Esophagus (tissue), 2 donors: Measurements from ENCODE around the gene LAD1. TPM values are rescaled to one million over a fixed set of nuclear protein-coding genes. Genes with fewer than 3 reads are reported as not detected.
A peak's percentile ranks its signal among the peaks of the same experiment; 100 is the strongest.

Experiments used
- H3K27ac ChIP-seq, 2 donors: one replicate each; pipeline ENCODE4 v1.5.1; 2013; ENCODE audit warnings: low read depth in 2 of 2, mild to moderate bottlenecking in 2 of 2, inconsistent platforms in 1 of 2, low read length in 1 of 2, moderate library complexity in 1 of 2
- H3K27me3 ChIP-seq, 2 donors: one replicate each; pipeline ENCODE4 v1.6.1; 2013; ENCODE audit warnings: low read length in 2 of 2, control low read depth in 1 of 2, mild to moderate bottlenecking in 1 of 2; ENCODE audit not compliant: insufficient read depth in 2 of 2, control insufficient read depth in 1 of 2
- H3K36me3 ChIP-seq, 2 donors: one replicate each; pipeline ENCODE4 v1.6.1; 2013; ENCODE audit warnings: low read length in 1 of 2; ENCODE audit not compliant: control insufficient read depth in 2 of 2, insufficient read depth in 2 of 2
- H3K4me1 ChIP-seq, 2 donors: one replicate each; pipeline ENCODE4 v1.6.1; 2013; ENCODE audit warnings: low read length in 1 of 2; ENCODE audit not compliant: control insufficient read depth in 2 of 2, insufficient read depth in 2 of 2
- H3K4me3 ChIP-seq, 2 donors: one replicate each; pipeline ENCODE4 v1.5.1; 2013; ENCODE audit warnings: low read length in 2 of 2, mild to moderate bottlenecking in 2 of 2, low read depth in 1 of 2, moderate library complexity in 1 of 2
- H3K9me3 ChIP-seq, 2 donors: one replicate each; pipeline ENCODE4 v1.6.1; 2013; ENCODE audit warnings: mild to moderate bottlenecking in 2 of 2, low read depth in 1 of 2, low read length in 1 of 2, moderate library complexity in 1 of 2; ENCODE audit not compliant: control insufficient read depth in 2 of 2, insufficient read depth in 1 of 2
- WGBS, 2 donors: extraction: QIAGEN DNeasy Blood & Tissue Kit; methylation state at CpG; one replicate each; pipeline ENCODE4 v1.1.7; 2013; 5-methylcytosine and 5-hydroxymethylcytosine counted together
- polyA plus RNA-seq, 2 donors: library from polyadenylated mRNA; stranded (reverse); fragments of 200-250 nt; gene quantifications; one replicate each; pipeline ENCODE4 v1.2.3, GENCODE V29; 2013
- donor health status: healthy with polysubstance abuse.
- donor health status: Bipolar disorder and iron deficiency.

Gene LAD1, protein sequence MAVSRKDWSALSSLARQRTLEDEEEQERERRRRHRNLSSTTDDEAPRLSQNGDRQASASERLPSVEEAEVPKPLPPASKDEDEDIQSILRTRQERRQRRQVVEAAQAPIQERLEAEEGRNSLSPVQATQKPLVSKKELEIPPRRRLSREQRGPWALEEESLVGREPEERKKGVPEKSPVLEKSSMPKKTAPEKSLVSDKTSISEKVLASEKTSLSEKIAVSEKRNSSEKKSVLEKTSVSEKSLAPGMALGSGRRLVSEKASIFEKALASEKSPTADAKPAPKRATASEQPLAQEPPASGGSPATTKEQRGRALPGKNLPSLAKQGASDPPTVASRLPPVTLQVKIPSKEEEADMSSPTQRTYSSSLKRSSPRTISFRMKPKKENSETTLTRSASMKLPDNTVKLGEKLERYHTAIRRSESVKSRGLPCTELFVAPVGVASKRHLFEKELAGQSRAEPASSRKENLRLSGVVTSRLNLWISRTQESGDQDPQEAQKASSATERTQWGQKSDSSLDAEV
- polyA plus RNA-seq: 100 to 1,000 TPM; 275 to 286 TPM

DNA sequence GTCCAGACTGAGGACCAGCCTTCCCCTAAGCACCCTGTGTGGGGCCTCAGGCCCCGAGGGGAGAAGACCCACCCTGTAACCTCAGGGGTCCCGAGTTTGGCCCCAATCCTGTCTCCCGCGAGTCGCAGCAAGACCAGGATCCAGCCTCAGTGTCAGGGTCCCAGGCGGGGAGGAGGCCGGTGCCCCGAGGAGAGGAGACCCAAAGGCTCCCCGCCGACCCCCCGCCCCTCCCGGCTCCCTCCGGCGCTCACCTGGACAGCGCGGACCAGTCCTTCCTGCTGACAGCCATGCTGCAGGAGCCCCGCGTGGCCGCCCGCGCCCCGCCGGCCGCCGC lies at the start of gene LAD1:
LAD1 (minus strand) TSS at position 307 of the 334 bp plus-strand sequence; CDS start at position 289, 18 bp downstream.
- no peaks in the 10 kb centered on the region for H3K9me3 ChIP-seq
- no peaks in the 10 kb centered on the region for H3K27me3 ChIP-seq
- H3K36me3 ChIP-seq: no peaks in the 10 kb centered on the region
- peak within 1 kb of the TSS; percentile 75 for H3K4me3 ChIP-seq
- H3K27ac ChIP-seq: peak within 1 kb of the TSS; percentile 87 to 96
- WGBS, 2 donors: 8 to 12% methylated on average over 21 to 25 of the region's 25 CpGs
- peaks cover 0 to 25% of the 10 kb centered on the region in 2 donors for H3K4me1 ChIP-seq

DNA sequence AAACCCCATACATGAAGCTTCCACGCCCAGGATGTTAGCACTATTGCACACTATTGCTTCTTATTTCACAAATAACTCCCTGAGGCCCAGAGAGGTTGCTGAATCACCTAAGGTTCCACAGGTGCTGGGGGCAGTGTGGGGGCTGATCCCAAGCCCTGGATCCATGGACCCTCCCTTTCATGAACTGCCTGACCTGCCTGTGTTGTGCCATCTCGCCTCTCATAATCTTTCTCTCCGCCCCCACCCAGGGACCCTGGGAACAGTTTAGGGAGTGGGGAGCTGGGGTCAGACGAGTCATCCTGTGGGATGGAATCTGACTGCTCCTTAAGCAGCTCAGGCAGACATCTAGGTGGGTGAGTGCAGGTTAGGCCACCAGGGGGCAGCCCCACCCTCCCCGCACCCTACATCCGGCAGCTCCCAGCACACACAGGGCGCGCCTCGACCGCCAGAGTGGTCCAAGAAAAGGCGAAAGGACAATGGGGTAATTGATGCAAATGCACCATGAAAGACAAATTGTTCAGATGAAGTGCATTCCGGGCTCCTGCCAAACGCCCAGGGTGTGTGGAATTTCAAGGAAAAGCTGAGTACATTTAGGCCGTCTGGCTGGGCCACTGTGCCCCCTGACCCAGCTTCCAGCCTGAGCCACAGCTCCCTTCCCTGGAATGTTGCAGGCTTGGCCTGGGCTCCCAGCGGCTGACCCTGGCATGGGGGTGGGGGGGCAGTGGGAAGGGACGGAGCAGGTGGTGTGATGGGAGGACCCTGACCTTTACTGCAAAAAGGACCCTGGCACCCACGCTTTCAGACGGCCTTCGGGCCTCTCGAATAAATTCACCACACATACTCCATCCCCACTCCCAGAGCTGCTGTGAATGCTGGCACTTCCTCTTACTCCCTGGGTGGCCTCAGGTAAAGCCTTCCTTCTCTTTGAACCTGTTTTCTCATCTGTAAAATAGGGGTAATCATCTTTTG lies 49.1 kb upstream of the LAD1 start:
- Histone ChIP-seq H3K27ac (no peak overlapping the region), H3K9me3 (no peaks in the 10 kb centered on the region), H3K36me3 (no peaks in the 10 kb centered on the region), H3K27me3 (no peaks in the 10 kb centered on the region), H3K4me1 (peaks cover 0 to 3% of the 10 kb centered on the region in 2 donors), H3K4me3 (no peak overlapping the region)
- 28 to 29% methylated on average over 19 to 20 of the region's 20 CpGs for WGBS, 2 donors

DNA sequence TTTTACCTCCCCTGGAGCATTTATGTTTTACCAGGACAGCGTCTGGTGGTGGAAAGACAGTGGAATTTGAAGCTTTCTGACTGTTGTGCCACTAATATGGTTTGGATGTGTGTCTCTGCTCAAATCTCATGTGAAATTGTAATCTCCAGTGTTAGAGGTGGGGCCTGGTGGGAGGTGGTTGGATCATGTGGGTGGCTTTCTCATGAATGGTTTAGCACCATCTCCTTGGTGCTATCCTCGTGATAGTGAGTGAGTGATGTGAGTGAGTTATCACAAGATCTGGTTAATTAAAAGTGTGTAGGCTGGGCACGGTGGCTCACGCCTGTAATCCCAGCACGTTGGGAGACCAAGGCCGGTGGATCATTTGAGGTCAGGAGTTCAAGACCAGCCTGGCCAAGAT lies 46.2 kb upstream of the LAD1 start:
- H3K36me3 ChIP-seq: no peaks in the 10 kb centered on the region
- H3K27ac ChIP-seq: no peak overlapping the region
- H3K27me3 ChIP-seq: no peaks in the 10 kb centered on the region
- peaks cover 0 to 3% of the 10 kb centered on the region in 2 donors for H3K4me1 ChIP-seq
- no peak overlapping the region for H3K4me3 ChIP-seq
- WGBS, 2 donors: 89 to 91% methylated on average over 6 of the region's 6 CpGs
- H3K9me3 ChIP-seq: no peaks in the 10 kb centered on the region

DNA sequence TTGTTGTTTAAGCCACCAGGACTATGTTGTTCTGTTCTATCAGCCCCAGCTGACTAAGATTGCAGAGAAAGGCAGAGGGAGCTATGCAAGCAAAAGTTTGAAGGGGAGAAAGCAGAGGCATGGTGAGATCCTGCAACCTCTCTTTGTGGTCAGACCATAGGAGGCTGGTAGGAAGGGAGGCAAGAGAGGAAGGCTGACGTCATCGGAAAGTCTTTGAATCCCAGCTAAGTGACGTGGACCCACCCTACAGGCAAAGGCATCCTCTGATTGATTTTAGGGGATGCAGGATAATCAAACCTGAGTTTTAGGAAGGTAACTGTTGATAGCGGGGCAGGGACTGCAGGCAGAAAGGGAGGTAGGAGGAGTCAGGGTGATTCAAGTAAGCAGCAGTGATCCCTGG lies 45.7 kb upstream of the LAD1 start:
- WGBS, 2 donors: 80 to 88% methylated on average over 4 of the region's 4 CpGs
- no peaks in the 10 kb centered on the region for H3K27me3 ChIP-seq
- no peak overlapping the region for H3K4me3 ChIP-seq
- no peak overlapping the region for H3K27ac ChIP-seq
- H3K36me3 ChIP-seq: no peaks in the 10 kb centered on the region
- H3K9me3 ChIP-seq: no peaks in the 10 kb centered on the region
- peaks cover 0 to 3% of the 10 kb centered on the region in 2 donors for H3K4me1 ChIP-seq

DNA sequence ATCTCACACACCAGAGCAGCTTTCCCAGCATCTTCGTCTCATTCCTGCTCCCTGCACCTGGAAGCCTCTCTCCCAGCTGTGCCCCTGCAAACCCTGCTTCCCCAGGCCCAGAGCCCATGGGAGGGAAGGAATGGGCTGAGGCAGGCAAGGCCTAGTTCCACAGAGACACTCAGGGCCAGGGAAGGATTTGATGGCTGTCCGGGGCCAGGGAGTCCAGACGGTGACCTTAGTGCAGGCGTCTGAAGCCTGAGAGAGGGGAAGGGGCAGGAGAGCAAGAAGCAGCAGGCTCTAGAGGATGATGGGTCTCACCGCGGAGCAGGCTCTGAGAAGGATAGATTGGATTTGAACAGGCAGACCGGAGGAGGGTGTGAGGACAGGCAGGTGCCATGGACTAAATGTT lies 44.6 kb upstream of the LAD1 start:
- H3K36me3 ChIP-seq: no peaks in the 10 kb centered on the region
- no peak overlapping the region for H3K27ac ChIP-seq
- no peak overlapping the region for H3K4me3 ChIP-seq
- 90 to 95% methylated on average over 7 of the region's 7 CpGs for WGBS, 2 donors
- no peaks in the 10 kb centered on the region for H3K9me3 ChIP-seq
- H3K4me1 ChIP-seq: peaks cover 0 to 3% of the 10 kb centered on the region in 2 donors
- no peaks in the 10 kb centered on the region for H3K27me3 ChIP-seq

DNA sequence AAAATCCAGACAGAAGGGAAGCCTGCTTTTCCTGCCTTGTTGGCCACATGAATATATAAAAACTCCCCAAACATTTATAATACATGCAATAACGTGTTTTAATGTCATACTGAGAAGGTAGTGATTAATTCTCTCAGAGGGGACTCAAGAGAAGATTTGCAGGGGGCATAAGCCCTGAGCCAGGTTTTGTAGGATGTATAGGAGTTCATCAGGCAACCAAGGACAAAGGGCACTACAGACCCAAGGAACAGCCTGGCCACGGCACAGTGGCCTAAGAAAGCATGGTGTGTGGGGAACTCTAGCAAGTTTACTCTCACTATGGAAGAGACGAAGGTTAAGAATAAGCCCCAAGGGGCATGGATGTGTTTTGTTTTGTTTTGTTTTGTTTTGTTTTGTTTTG lies 37.8 kb upstream of the LAD1 start:
- no peak overlapping the region for H3K27ac ChIP-seq
- 54 to 73% methylated on average over 3 of the region's 3 CpGs for WGBS, 2 donors
- no peaks in the 10 kb centered on the region for H3K9me3 ChIP-seq
- H3K27me3 ChIP-seq: no peaks in the 10 kb centered on the region
- H3K4me3 ChIP-seq: no peak overlapping the region
- no peaks in the 10 kb centered on the region for H3K36me3 ChIP-seq
- no peaks in the 10 kb centered on the region for H3K4me1 ChIP-seq

DNA sequence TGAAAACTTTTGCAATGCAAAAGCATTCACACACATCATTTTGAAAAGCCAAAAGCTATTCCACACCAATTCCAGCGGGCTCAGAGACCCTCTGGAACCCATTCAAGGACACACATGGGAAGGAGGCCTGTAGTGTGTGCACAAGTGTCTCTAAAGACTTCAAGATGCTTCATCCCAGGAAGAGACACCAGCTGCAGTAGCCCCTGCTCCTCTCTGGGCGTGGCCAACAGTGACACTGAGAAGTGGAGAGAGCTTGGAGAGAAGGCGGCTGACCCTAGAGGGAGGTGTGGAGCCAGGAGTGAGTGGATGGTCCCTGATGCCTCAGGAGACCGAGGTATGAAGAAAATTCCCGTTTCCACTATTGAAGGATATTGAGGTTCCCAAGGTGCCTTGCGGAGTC lies 37.3 kb upstream of the LAD1 start:
- H3K27me3 ChIP-seq: no peaks in the 10 kb centered on the region
- H3K27ac ChIP-seq: no peak overlapping the region
- H3K4me1 ChIP-seq: no peaks in the 10 kb centered on the region
- H3K4me3 ChIP-seq: no peak overlapping the region
- WGBS, 2 donors: 73 to 76% methylated on average over 6 of the region's 6 CpGs
- H3K9me3 ChIP-seq: no peaks in the 10 kb centered on the region
- H3K36me3 ChIP-seq: no peaks in the 10 kb centered on the region

DNA sequence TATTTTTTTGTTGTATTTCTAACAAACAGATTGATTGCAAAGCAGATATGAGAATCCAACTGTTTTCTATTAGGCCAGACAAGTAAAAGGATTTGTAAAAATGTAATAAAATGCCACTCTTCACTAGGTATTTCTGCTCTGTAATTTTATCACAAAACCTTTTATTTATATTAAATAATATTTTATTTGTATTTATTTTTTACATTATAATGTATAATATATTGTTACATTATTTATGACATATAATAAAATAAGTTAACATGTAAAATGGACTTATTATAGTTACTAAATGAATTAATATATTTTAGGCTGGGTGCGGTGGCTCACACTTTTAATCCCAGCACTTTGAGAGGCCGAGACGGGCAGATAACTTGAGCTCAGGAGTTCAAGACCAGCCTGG lies 35.1 kb upstream of the LAD1 start:
- H3K36me3 ChIP-seq: no peaks in the 10 kb centered on the region
- 89 to 97% methylated on average over 3 of the region's 3 CpGs for WGBS, 2 donors

DNA sequence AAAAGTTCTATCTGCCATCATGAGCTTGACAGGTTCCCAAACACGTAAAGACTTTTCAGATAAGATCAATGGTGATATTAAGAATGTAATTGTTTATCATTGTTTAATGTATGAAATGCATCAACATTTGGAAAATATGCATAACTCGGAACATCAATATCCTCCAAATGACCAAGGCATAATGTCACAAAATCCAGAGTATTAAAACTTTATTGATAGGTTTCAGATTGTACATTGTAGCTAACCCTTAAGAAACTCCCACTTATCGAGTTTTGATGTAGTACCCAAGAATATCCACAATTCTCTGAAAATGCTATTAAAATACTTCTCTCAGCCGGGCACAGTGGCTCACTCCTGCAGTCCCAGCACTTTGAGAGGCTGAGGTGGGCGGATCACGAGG lies 34.5 kb upstream of the LAD1 start:
- no peaks in the 10 kb centered on the region for H3K36me3 ChIP-seq
- H3K4me3 ChIP-seq: no peak overlapping the region
- H3K27ac ChIP-seq: no peak overlapping the region
- 82 to 87% methylated on average over 6 of the region's 6 CpGs for WGBS, 2 donors
- H3K4me1 ChIP-seq: peaks cover 0 to 7% of the 10 kb centered on the region in 2 donors
- no peaks in the 10 kb centered on the region for H3K9me3 ChIP-seq
- H3K27me3 ChIP-seq: no peaks in the 10 kb centered on the region

More for the DNA sequence above, 35.1 kb upstream of the LAD1 start:
- Histone ChIP-seq H3K4me1 (peaks cover 0 to 7% of the 10 kb centered on the region in 2 donors), H3K27ac (no peak overlapping the region), H3K4me3 (no peak overlapping the region), H3K27me3 (no peaks in the 10 kb centered on the region), H3K9me3 (no peaks in the 10 kb centered on the region)
